H1 (cell line): ENCODE results near the gene LPAR6. TPM values are rescaled to one million over a fixed set of nuclear protein-coding genes. Genes with fewer than 3 reads are reported as not detected.

ENCODE experiments used
- CEBPB ChIP-seq: IDR thresholded peaks from 2 replicates; pipeline ENCODE4 v1.6.1; 2012; ENCODE audit warnings: low read depth, low read length
- CHD7 ChIP-seq: fragments of 300-600 bp; sonication (generic); IDR thresholded peaks from 2 replicates; pipeline ENCODE4 v1.7.1; 2012; ENCODE audit warnings: low read length, moderate library complexity, mild to moderate bottlenecking, inconsistent platforms; ENCODE audit not compliant: insufficient replicate concordance
- EP300 ChIP-seq, 2 experiments: IDR thresholded peaks; 1 replicate in 1 of 2; 2 replicates in 1 of 2; pipeline ENCODE4 v1.6.1; 2011 to 2012; ENCODE audit warnings: low read depth in 2 of 2, low read length in 2 of 2, mild to moderate bottlenecking in 2 of 2, borderline replicate concordance in 1 of 2, inconsistent platforms in 1 of 2, moderate library complexity in 1 of 2
- FOSL1 ChIP-seq: IDR thresholded peaks from 2 replicates; pipeline ENCODE4 v1.6.1; 2011; ENCODE audit warnings: mild to moderate bottlenecking, low read depth, low read length, moderate library complexity; ENCODE audit not compliant: insufficient read depth
- HDAC2 ChIP-seq, 2 experiments: fragments of 300-600 bp in 1 of 2; sonication (generic) in 1 of 2; IDR thresholded peaks; 2 replicates each; pipeline ENCODE4 v1.6.1; 2011 to 2012; ENCODE audit warnings: low read depth in 2 of 2, low read length in 2 of 2, mild to moderate bottlenecking in 2 of 2, moderate library complexity in 2 of 2, borderline replicate concordance in 1 of 2, inconsistent platforms in 1 of 2
- MAFK ChIP-seq: IDR thresholded peaks from 2 replicates; pipeline ENCODE4 v1.6.1; 2012; ENCODE audit warnings: low read depth, mild to moderate bottlenecking, improper control_type of control experiment, low read length
- RBBP5 ChIP-seq: IDR thresholded peaks from 2 replicates; pipeline ENCODE4 v1.7.1; 2012; ENCODE audit warnings: low read depth, mild to moderate bottlenecking, inconsistent platforms, low read length, moderate library complexity, borderline replicate concordance
- RFX5 ChIP-seq: IDR thresholded peaks from 2 replicates; pipeline ENCODE4 v1.6.1; 2011; ENCODE audit warnings: low read depth, low read length, improper control_type of control experiment, borderline replicate concordance
- SIN3A ChIP-seq, 2 experiments: IDR thresholded peaks in 1 of 2; conservative IDR thresholded peaks in 1 of 2; 2 replicates each; pipeline ENCODE4 v1.6.1; 2011 to 2012; ENCODE audit warnings: low read length in 2 of 2, improper control_type of control experiment in 1 of 2, low read depth in 1 of 2, mild to moderate bottlenecking in 1 of 2
- SIX5 ChIP-seq: IDR thresholded peaks from 2 replicates; pipeline ENCODE4 v1.6.1; 2011; ENCODE audit warnings: mild to moderate bottlenecking, low read depth, low read length
- TCF12 ChIP-seq: IDR thresholded peaks from 2 replicates; pipeline ENCODE4 v1.6.1; 2011; ENCODE audit warnings: low read depth, mild to moderate bottlenecking, low read length
- polyA plus RNA-seq, 7 experiments: library from polyadenylated mRNA; depleted of rRNA in 3 of 7; stranded (reverse) in 5 of 7; unstranded in 2 of 7; fragments of >200 nt in 5 of 7; fragments of 200-250 nt in 2 of 7; gene quantifications; 1 replicate in 5 of 7; 2 replicates in 1 of 7; 4 replicates in 1 of 7; pipeline versions ENCODE4 v1.2.1 to v1.2.3, GENCODE V29; 2011 to 2013; ENCODE audit warnings: missing spikeins in 2 of 7, mixed read lengths in 2 of 7
- total RNA-seq: library from RNA; stranded (reverse); fragmentation: NEBNext Ultra II Directional; extraction: Animal tissue kit (Norgen Biotek cat#: 25700); gene quantifications from 2 replicates; pipeline ENCODE4 v1.2.1, GENCODE V29; 2021

LPAR6 gene
- total and polyA plus RNA-seq, 2 of the 8 experiments (the other 6 are each of a cell fraction or from before 2014, with no cell fraction given) = 0.50 to 0.97 TPM

- TF ChIP-seq CHD7 (no peak), MAFK (no peak), SIX5 (no peak), SIN3A (conservative IDR thresholded peaks at IDR 0.05 in 1 of 2, IDR thresholded peaks at IDR 0.05 in 1 of 2; ENCODE audit: low read depth in 1 of 2, low read length in 2 of 2) (no peak), EP300 (IDR thresholded peaks at IDR 0.05; ENCODE audit: borderline replicate concordance in 1 of 2, low read depth in 2 of 2, low read length in 2 of 2) (no peak), HDAC2 (IDR thresholded peaks at IDR 0.05; ENCODE audit: borderline replicate concordance in 1 of 2, low read depth in 2 of 2, low read length in 2 of 2) (no peak), TCF12 (no peak), RFX5 (no peak), FOSL1 (no peak), CEBPB (no peak), RBBP5 (no peak)
Measured at GRCh38 chr13:48377857-48378256, 35.1 kb downstream of the LPAR6 start (continued).
